GM12872 (cell line): Measurements from ENCODE around the gene DOK5.

Experiments
- CTCF ChIP-seq: IDR thresholded peaks from 3 replicates; pipeline ENCODE4 v1.5.1; 2011; ENCODE audit warnings: low read depth, mild to moderate bottlenecking, low read length, moderate library complexity; ENCODE audit not compliant: insufficient read depth

DOK5 gene

GRCh38 chr20:54472607-54473006, 2.8 kb upstream of the DOK5 start:
- TF ChIP-seq CTCF: no peak

GRCh38 chr20:54473340-54473739, 2.1 kb upstream of the DOK5 start:
- no peak for TF ChIP-seq CTCF

GRCh38 chr20:54474046-54474445, 1.3 kb upstream of the DOK5 start:
- TF ChIP-seq CTCF: no peak

GRCh38 chr20:54474866-54475265, 527 bp upstream of the DOK5 start:
- no peak for TF ChIP-seq CTCF

- TF ChIP-seq CTCF: no peak
Observed at GRCh38 chr20:54476169-54477009, 996 bp downstream of the DOK5 start.

- no peak for TF ChIP-seq CTCF
Observed at GRCh38 chr20:54477191-54477955, 2.0 kb downstream of the DOK5 start.

- TF ChIP-seq CTCF: peak; percentile 30; the same call in 1 of the 3 replicates
Observed at GRCh38 chr20:54479138-54479906, 3.9 kb downstream of the DOK5 start.
